ELR (cell line): ENCODE data around the gene CCDC102A.
A peak's percentile ranks its signal among the peaks of the same experiment; 100 is the strongest.
"Not testable (repeated sequence)": the region's sequence is repeated elsewhere in the genome, so short reads cannot be mapped to it uniquely, and the experiment has no call there.

ENCODE experiments used
- DNase-seq: peaks from one replicate; pipeline ENCODE4 v3.0.0-alpha.2; 2015; ENCODE audit warnings: low read depth

CCDC102A gene

GRCh38 chr16:57565461-57565860 lies 29.1 kb upstream of the CCDC102A start:
- DNase-seq, result no peak

- peak; percentile 91 for DNase-seq
These were observed 28.4 kb upstream of the CCDC102A start for GRCh38 chr16:57564571-57565270.

DNA sequence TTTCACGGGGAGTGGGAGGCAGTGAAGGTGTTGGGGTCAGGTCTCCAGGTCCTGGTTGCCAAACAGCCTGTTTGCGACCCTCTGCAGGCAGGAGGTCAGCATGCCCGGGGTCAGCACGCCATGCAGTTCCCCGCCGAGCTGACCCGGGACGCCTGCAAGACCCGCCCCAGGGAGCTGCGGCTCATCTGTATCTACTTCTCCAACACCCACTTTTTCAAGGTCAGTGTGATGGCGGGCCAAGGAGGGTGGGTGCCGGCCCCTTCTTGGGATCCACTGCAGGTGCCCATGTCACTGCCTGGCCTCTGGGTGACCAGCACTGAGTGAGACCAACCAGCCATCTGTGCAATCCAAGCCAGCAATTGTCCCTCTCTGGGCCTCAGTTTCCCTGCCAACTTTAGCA lies 27.4 kb upstream of the CCDC102A start:
- DNase-seq, result no peak

- no peak for DNase-seq
These were observed 27.0 kb upstream of the CCDC102A start for GRCh38 chr16:57563487-57563750.

GRCh38 chr16:57562669-57563486 lies 26.5 kb upstream of the CCDC102A start:
- no peak for DNase-seq

DNA sequence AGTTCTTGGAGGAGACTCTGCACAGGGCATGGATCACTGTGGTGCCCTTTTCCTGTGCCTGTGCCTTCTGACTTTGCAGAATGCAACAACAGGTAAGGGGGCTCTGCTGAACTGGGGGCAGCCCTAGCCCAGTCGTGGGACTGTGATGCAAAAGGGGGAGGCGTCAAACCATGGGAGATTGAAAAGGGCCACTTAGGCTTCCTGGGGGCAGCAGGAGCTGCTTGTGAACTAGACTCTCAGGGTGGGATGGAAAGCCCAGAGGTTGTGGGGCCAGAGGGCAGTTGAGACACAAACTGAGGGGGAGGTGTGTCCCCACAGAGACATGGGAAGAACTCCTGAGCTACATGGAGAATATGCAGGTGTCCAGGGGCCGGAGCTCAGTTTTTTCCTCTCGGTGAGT lies 25.7 kb upstream of the CCDC102A start:
- no peak for DNase-seq

DNA sequence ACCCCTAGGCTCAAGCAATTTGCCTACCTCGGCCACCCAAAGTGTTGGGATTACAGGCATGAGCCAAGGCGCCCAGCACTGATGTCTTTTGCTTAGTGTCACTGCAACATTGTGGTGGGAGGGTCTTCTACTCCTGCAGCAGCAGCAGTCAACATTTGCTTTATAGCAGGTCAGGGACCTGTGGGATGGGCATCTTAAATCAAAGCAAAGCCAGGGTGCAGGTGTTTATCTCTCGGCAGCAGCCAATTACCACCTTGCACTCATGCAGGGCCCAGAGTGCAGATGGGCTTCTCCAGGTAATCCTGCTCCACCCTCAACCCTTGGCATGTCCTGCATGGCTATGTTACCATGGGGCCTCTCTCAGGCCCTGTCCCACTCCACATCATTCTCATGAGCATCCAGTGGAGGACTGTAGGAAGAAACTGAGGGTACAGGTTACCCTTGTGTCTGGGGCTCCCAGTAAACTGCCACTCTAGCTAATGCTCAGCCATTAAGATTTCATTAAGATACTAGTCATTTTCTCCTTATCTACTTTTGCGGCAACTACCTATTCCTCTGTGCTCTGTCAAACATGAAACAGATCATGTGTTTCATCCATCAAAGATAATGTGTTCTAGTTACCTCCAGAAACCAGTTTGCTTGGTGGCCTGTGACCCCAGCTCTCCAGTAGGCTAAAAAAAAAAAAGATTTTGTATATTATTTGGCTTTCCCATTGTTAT lies 22.9 kb upstream of the CCDC102A start:
- DNase-seq, result no peak

DNA sequence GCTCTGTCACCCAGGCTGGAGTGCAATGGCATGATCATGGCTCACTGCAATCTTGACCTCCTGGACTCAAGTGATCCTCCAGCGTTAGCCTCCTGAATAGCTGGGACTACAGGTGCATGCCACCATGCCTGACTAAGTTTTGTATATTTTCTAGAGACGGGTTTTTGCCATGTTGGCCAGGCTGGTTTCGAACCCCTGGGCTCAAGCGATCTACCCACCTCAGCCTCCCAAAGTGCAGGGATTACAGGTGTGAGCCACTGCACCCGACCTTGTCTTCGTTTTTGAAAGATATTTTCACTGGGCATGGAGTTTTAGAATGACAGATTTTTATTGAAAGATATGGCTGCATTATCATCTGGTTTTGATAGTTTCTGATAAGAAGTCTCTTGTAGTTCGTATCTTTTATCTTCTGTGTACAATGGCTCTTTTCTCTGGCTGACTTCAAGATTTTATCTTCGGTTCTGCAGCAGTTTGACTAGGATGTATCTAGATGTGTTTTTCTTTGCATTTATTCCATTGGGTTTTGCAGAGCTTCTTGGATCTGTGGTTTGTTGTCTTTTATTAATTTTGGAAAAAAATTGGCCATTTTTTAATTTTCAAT lies 20.7 kb upstream of the CCDC102A start:
- no peak for DNase-seq

DNA sequence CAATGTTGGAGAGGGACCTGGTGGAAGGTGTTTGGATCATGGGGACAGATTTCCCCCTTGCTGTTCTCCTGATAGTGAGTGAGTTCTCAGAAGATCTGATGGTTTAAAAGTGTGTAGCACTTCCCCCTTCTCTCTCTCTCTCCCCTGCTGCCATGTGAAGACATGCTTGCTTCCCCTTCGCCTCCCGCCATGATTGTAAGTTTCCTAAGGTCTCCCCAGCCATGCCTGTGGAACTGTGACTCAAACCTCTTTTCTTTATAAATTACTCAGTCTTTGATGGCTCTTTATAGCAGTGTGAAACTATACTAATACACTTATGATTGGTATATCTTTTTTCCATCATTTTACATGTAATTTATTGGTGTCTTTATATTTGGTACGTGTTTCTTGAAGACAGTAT lies 19.5 kb upstream of the CCDC102A start:
- DNase-seq, result no peak

DNA sequence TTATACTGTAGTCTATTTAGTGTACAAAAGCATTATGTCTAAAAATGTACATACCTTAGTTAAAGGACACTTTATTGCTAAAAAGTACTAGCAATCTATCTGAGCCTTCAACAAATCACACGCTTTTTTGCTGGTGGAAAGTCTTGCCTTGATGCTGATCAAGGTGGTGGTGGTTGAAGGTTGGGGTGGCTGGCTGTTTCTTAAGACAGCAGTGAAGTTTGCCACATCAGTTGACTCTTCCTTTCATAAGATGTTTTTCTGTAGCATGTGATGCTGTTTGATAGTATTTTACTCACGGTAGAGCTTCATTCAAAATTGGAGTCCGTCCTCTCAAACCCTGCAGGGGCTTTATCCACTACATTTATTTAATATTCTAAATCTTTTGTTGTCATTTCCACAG lies 14.7 kb upstream of the CCDC102A start:
- DNase-seq, result no peak

DNA sequence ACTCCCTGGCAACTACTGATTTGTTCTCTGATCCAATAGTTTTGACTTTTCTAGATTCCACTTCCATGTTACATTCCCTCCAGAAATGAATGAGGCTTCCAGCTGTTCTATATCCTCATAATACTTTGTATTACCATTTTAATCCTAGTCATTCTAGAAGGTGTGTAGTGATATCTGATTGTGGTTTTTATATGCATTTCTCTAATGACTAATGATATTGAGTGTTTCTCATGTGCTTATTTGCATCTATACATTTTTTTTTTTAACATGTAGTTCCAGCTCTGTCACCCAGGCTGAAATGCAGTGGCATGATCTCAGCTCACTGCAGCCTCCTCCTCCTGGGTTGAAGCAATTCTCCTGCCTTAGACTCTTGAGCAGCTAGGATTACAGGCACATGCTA lies 13.4 kb upstream of the CCDC102A start:
- DNase-seq, result no peak

- DNase-seq, result no peak
These were observed 12.0 kb upstream of the CCDC102A start for GRCh38 chr16:57548408-57548807.

DNA sequence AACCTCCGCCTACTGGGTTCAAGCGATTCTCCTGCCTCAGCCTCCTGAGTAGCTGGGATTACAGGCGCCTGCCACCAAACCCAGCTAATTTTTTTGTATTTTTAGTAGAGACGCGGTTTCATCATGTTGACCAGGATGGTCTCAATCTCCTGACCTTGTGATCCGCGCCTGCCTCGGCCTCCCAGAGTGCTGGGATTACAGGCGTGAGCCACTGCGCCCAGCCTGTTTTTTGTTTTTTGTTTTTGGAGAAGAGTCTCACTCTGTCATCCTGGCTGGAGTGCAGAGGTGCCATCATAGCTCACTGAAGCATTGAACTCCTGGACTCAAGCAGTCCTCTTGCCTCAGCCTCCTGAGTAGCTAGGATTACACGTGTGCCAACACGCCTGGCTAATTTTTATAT lies 11.2 kb upstream of the CCDC102A start:
- not testable (repeated sequence) for DNase-seq

DNA sequence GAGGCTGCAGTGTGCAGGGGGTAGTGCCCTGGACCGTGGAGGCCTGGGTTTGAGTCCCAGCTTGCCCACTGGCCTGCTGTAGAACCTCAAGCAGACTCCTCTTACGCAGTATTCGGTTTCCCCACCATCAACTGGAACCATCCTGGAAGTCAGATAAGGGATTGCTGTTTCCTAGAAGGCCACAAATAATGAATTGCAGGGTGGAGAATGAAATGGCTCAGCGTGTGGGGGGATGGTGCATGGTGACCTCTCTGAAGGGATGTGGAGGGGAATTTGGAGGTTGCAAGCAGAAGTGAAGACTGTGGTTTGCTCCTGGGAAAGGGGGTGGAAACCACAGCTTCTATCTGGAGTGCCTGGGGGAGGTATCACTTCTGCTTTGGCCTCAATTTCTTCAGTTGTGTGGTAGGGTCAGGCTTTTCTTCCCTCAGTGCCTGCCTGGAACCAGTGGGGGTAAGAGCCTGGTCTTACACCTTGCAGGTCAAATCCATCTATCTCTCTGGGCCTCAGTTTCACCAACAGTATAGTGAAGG lies 7.8 kb upstream of the CCDC102A start:
- no peak for DNase-seq

- DNase-seq, result no peak
These were observed 5.5 kb upstream of the CCDC102A start for GRCh38 chr16:57541754-57542435.

GRCh38 chr16:57540906-57541753 lies 4.8 kb upstream of the CCDC102A start:
- no peak for DNase-seq

DNA sequence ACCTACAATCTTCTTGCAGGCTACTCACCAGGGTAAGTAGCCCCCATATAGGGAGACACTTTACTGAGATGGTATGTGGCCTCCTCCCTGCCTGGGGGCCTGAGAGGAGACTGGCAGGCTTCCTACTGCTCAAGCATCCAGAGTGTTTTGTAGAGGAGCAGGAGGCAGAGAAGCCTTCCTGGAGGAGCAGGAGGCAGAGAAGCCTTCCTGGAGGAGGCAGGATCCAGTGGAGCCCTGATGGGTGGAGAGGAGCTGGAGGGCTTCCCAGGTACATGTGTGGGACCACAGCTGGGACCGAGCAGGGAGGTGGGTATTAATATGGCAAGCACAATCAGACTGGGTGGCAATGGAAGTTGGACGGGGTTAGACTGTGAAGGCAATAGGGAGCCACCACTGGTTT lies 4.0 kb upstream of the CCDC102A start:
- no peak for DNase-seq

DNA sequence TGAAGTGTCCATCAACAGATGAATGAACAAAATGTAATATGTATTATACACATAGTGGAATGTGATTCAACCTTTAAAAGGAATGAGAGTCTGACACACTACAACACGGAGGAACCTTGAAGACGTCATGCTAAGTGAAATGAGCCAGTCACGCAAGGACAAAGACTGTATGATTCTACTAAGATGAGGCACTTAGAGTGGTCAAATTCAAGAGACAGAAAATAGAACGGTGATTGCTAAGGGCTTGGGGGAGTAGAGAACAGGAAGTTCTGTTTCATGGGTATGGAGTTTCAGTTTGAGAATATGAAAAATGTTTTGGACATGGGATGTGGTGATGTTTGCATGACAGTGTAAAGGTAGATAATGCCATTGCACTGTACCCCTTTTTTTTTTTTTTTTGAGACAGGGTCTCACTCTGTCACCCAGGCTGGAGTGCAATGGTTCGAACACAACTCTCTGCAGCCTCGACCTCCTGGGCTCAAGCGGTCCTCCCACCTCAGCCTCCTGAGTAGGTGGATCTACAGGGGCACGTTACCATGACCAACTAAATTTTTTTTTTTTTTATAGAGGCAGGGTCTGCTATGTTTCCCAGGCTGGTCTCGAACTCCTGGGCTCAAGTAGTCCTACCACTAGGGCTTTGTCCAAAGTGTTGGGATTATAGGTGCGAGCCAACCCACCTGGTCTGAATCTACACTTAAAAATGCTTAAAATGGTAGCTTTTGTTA lies 2.9 kb upstream of the CCDC102A start:
- DNase-seq, result no peak

DNA sequence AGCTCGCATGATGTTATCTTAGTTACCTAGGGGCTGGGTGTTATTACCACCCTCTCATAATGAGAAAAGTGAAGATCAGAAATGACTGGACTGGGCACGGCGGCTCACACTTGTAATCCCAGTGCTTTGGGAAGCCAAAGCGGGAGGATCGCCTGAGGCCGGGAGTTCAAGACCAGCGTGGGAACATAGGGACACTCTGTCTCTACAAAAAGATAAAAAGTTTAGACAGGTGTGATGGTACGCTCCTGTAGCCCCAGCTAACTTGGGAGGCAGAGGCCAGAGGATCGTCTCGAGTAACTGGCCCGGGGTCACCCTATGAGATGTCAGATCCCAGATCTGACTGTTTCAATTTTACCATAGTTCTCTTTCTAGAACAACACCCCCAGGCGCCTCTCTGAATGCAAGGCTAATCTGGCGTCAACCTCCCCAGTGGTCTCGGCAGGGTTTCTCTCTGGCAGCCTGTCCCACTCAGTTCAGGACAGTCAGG lies 1.9 kb upstream of the CCDC102A start:
- DNase-seq, result no peak

- DNase-seq, result no peak
These were observed 1.3 kb upstream of the CCDC102A start for GRCh38 chr16:57537581-57538234.
